Dedifferentiated amniotic fluid mesenchymal stem cell (primary cell): ENCODE data around the gene TMPRSS9.

ENCODE experiments used
- DNase-seq: peaks from one replicate; pipeline ENCODE4 v3.0.0-alpha.2; 2016; ENCODE audit errors: extremely low spot score

Gene TMPRSS9

GRCh38 chr19:2420490-2420889, 60.4 kb downstream of the TMPRSS9 start:
- no peak for DNase-seq

GRCh38 chr19:2421581-2422306, 61.7 kb downstream of the TMPRSS9 start:
- no peak for DNase-seq

GRCh38 chr19:2423071-2423914, 63.2 kb downstream of the TMPRSS9 start:
- DNase-seq = no peak

- no peak for DNase-seq
Observed at GRCh38 chr19:2423915-2424685, 64.0 kb downstream of the TMPRSS9 start.

GRCh38 chr19:2424686-2425621, 64.9 kb downstream of the TMPRSS9 start:
- DNase-seq = no peak

- DNase-seq = no peak
Observed at GRCh38 chr19:2425622-2426581, 65.8 kb downstream of the TMPRSS9 start.

- DNase-seq = no peak
Observed at GRCh38 chr19:2426611-2427428, 66.8 kb downstream of the TMPRSS9 start.

GRCh38 chr19:2427429-2428320, 67.6 kb downstream of the TMPRSS9 start, which contains the start of gene TIMM13:
TIMM13 (minus strand) TSS chr19:2427586; CDS start chr19:2427533, 53 bp downstream.
- peak; percentile 93 for DNase-seq

GRCh38 chr19:2428321-2428690, 68.2 kb downstream of the TMPRSS9 start:
- no peak for DNase-seq

GRCh38 chr19:2428756-2429711, 69.0 kb downstream of the TMPRSS9 start:
- no peak for DNase-seq

- DNase-seq = no peak
Observed at GRCh38 chr19:2429917-2430535, 70.0 kb downstream of the TMPRSS9 start.

- no peak for DNase-seq
Observed at GRCh38 chr19:2431318-2432055, 71.4 kb downstream of the TMPRSS9 start.

- DNase-seq = no peak
Observed at GRCh38 chr19:2432131-2432848, 72.2 kb downstream of the TMPRSS9 start.

- DNase-seq = no peak
Observed at GRCh38 chr19:2433854-2434253, 73.8 kb downstream of the TMPRSS9 start.

GRCh38 chr19:2434267-2434666, 74.2 kb downstream of the TMPRSS9 start:
- DNase-seq = no peak
